IMR-90 (cell line): ENCODE measurements around the gene GNG8.

Experiments
- CEBPB ChIP-seq: IDR thresholded peaks from 2 replicates; pipeline ENCODE4 v1.6.1; 2012; ENCODE audit warnings: low read depth, low read length, improper control_type of control experiment
- CHD1 ChIP-seq: IDR thresholded peaks from 2 replicates; pipeline ENCODE4 v1.6.1; 2012; ENCODE audit warnings: low read depth, low read length, improper control_type of control experiment
- CTCF ChIP-seq: conservative IDR thresholded peaks from 2 replicates; pipeline ENCODE4 v1.5.1; 2012; ENCODE audit warnings: mild to moderate bottlenecking, low read depth, low read length, improper control_type of control experiment
- MXI1 ChIP-seq: IDR thresholded peaks from 2 replicates; pipeline ENCODE4 v1.6.1; 2012; ENCODE audit warnings: low read depth, mild to moderate bottlenecking, low read length, moderate library complexity, borderline replicate concordance
- NFE2L2 ChIP-seq: fragments of 150-350 bp; IDR thresholded peaks from 2 replicates; pipeline ENCODE4 v1.6.1; 2016; ENCODE audit warnings: low read depth, mild to moderate bottlenecking, low read length
- POLR2A ChIP-seq: IDR thresholded peaks from 2 replicates; pipeline ENCODE4 v1.6.1; 2012; ENCODE audit warnings: mild to moderate bottlenecking, low read depth, low read length
- RCOR1 ChIP-seq: IDR thresholded peaks from 2 replicates; pipeline ENCODE4 v1.6.1; 2012; ENCODE audit warnings: mild to moderate bottlenecking, low read length, improper control_type of control experiment; ENCODE audit not compliant: insufficient replicate concordance
- RFX5 ChIP-seq: IDR thresholded peaks from 2 replicates; pipeline ENCODE4 v1.8.0; 2012; ENCODE audit warnings: low read depth, mild to moderate bottlenecking, low read length, moderate library complexity
- USF2 ChIP-seq: fragments of 150-350 bp; IDR thresholded peaks from 2 replicates; pipeline ENCODE4 v1.6.1; 2017; ENCODE audit warnings: mild to moderate bottlenecking, antibody characterized with exemption, low read length, low read depth

- TF ChIP-seq CTCF, result no peak
- TF ChIP-seq MXI1, result no peak
- TF ChIP-seq POLR2A, result no peak
- TF ChIP-seq USF2, result no peak
- no peak for TF ChIP-seq RCOR1
- no peak for TF ChIP-seq NFE2L2
- TF ChIP-seq RFX5, result no peak
- no peak for TF ChIP-seq CHD1
- no peak for TF ChIP-seq CEBPB
Observed at GRCh38 chr19:46656541-46656940, 20.5 kb upstream of the GNG8 start.
